GM10248 (cell line): ENCODE results near the gene RAD51B.

Experiments used
- CTCF ChIA-PET: fragments of 300-600 bp; sonication (Branson Sonifier 250); formaldehyde crosslinking; extraction: SDS; loops from one replicate; lab custom pipeline; 2021; ENCODE audit warnings: antibody characterized with exemption; lab: Yijun Ruan, JAX
- POLR2A ChIA-PET: fragments of 350-650 bp; sonication (Branson Sonifier 250); formaldehyde crosslinking; extraction: SDS; loops from one replicate; lab custom pipeline; 2020; ENCODE audit warnings: antibody characterized with exemption; lab: Yijun Ruan, JAX
- DNase-seq: peaks from one replicate; pipeline ENCODE4 v3.0.0; 2012; ENCODE audit errors: extremely low spot score
- TF ChIP-seq, protein P1 (sequence below): IDR thresholded peaks from 2 replicates; pipeline ENCODE4 v1.5.1; 2012; ENCODE audit warnings: mild to moderate bottlenecking, low read depth; ENCODE audit errors: extremely low read depth, missing control alignments, control extremely low read depth

The RAD51B gene

DNA sequence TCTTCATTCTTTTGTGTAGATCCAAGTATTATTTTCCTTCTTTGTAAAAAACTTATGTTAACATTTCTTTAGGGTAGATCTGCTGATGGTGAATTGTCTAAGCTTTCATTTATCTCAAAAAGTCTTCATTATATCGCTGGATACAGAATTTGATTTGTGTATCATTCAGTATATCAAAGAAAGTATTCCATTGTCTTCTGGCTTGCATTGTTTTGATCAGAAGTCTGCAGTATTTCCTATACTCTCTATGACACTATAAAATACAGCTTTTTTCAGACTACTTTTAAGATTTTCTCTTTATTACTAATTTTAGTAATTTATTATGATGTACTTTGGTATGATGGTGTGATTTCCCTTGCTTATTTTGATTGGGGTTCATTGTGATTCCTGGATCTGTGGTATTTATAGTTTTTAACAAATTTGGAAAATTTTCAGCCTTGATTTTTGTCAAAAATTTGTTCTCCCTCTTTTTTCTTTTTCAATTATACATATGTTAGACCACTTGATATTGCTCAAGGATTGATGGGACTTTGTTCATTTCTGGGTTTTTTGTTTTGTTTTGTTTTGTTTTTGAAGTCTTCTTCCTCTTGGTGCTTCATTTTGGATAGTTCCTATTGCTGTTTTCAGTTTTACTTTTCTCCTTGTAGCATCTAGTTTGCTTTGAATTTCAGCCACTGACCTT is 796.8 kb downstream of the RAD51B start:
- CTCF ChIA-PET, result interaction anchor here (0.9 to 1.3 kb wide), 3 partner anchors 8 to 19 kb away, joined by 3 to 4 read pairs (median 3); no protein-coding TSS in a partner anchor
- TF ChIP-seq, protein P1, sequence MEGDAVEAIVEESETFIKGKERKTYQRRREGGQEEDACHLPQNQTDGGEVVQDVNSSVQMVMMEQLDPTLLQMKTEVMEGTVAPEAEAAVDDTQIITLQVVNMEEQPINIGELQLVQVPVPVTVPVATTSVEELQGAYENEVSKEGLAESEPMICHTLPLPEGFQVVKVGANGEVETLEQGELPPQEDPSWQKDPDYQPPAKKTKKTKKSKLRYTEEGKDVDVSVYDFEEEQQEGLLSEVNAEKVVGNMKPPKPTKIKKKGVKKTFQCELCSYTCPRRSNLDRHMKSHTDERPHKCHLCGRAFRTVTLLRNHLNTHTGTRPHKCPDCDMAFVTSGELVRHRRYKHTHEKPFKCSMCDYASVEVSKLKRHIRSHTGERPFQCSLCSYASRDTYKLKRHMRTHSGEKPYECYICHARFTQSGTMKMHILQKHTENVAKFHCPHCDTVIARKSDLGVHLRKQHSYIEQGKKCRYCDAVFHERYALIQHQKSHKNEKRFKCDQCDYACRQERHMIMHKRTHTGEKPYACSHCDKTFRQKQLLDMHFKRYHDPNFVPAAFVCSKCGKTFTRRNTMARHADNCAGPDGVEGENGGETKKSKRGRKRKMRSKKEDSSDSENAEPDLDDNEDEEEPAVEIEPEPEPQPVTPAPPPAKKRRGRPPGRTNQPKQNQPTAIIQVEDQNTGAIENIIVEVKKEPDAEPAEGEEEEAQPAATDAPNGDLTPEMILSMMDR, result no peak
- POLR2A ChIA-PET, result no interaction called here
- no peak for DNase-seq

DNA sequence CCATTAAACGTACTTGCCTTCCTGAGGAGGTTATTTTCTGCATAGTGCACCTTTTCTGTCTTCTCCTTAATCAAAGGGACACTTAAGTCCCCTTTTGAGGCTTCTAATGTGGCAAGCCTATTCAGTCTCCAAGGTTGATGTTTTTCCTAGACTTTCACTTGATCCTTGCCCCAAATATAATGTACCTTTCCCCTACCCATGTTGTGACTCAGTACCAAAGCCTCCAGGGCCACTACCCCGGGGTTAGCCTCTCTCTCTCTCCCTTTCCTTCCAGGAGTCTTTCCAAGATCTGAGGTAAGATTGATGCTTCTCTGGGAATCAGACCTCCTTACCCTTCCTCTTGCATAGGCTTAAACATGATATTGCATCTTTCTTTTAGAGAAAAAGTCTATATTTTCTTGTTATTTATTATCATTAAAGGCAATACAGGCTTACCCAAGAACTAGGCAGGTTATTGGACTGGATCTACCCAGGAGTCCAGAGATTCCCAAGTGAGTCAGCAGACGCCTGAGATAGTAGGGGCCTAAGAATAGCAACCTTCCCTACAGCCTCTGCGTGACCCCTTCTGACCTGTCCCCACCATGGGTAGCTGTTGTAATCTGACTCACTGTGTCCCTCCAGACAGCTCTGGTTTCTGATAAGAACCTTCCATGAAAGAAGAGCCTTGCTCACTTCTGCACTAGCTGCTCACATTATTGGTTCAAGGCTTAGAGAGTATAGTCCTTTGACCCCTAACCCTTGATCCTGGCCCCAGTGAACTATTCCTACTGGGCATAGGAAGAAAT is 800.4 kb downstream of the RAD51B start:
- ChIA-PET POLR2A (no interaction called here), CTCF (no interaction called here)
- DNase-seq, result no peak
- TF ChIP-seq, protein P1, result no peak

DNA sequence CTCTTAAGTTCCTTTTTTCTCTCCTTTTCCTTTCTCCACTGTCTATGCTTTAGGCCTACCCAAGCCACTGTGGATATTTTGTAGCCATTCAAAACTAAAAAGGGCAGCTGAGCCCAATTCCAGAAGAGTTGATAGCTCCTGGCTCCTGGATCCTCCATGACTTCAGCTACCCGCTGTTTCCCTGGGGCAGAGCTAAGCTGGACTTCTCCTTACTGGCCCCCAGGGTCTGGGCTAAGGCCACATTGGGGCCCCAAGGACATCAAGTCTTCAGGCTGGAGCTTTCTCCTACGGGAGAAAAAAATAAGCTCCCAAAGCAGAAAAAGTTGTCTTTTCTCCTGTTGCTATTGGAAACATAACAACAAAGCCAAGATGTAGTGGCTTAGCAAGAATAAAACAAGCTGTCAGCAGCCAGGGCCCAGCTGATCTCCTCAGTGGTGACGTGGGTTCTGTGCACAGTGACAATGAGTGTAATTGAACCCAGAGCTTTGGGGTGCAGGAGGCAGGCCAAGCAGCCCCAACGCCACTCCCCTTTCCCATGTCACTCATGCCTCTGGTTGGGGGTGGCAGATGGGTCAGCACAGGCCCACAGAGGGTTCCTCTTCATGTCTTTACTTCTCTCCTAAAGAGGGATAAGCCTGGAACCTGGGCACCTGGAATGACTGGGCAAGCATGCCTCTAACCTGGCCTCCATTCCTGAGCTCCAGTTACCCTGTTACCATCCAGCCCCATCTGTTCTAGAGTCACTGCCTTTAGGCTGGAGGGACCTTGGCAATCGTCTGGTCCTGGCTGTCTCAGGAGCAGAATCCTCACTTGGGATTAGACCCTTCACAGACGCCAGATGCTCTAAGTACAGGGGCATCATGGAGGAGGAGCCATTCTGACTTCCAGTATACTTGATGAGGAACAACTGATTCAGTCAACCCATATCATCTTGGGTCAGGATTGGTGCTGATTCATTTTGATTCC is 802.1 kb downstream of the RAD51B start:
- POLR2A ChIA-PET, result no interaction called here
- DNase-seq, result no peak
- TF ChIP-seq, protein P1, result no peak
- CTCF ChIA-PET, result no interaction called here

DNA sequence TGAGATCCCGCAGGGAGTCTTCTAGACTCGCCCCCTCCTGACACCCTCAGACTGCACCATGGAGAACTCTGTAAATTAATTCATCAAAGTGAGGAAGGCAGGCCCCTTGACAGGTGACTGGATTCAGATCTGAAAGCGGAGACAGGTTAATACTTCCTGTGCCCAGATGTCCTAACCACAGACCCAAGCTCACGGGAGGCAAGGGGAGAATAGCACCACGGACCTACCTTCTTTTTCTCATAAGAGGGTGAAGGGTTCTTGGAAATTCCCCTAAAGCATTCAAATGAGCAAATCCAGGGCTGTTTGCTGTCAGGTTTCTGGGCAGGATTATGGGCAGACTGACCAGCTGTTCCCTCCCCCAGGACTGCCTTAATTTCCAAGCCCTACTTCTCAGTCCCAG is 803.3 kb downstream of the RAD51B start:
- POLR2A ChIA-PET, result no interaction called here
- CTCF ChIA-PET, result interaction anchor here (2.4 kb wide), 1 partner anchor 13 kb away, joined by 7 read pairs; no protein-coding TSS in a partner anchor
- TF ChIP-seq, protein P1, result no peak
- no peak for DNase-seq

DNA sequence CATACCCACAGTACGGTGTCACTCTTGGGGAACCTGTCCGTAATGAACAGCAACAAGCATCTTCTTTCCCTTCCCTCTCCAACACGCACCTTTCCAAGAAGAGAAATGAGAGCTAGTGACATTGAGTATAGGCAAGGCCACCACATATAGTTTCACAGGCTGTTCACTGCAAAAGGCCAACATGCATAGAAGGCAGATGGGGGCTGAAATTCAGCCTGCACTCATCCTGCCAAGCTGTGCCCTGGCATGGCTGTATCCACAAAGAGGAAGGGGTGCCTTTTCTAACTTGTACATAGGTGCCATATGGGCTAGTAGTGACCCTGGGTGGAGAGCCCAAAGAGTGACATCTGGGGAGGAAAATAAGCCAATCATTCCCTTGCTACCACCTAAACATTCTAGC is 803.7 kb downstream of the RAD51B start:
- ChIA-PET CTCF (interaction anchor here (1.6 to 2.4 kb wide), 2 partner anchors 8 to 14 kb away, joined by 4 to 7 read pairs; no protein-coding TSS in a partner anchor), POLR2A (no interaction called here)
- TF ChIP-seq, protein P1, result no peak
- no peak for DNase-seq

DNA sequence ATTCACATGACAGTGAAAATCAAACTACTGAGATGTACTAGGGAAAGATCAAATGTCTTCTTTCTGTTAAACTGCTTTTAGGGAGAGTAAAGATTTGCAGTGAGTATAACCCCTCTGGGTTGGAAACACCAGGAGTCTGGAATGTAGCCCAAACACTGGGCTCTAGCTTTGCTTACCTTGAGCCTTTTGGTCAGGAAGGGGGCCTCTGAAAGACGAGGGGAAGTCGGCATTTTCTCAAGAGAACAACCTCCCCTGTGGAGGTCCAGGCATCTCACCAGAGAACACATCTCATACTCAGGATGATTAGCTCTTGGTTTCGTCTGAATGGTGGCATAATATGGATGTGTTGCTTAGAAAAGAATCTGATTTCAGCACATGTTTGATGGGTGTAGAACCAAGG is 804.2 kb downstream of the RAD51B start:
- POLR2A ChIA-PET, result no interaction called here
- DNase-seq, result no peak
- TF ChIP-seq, protein P1, result no peak
- CTCF ChIA-PET, result interaction anchor here (1.6 to 2.4 kb wide), 2 partner anchors 8 to 14 kb away, joined by 4 to 7 read pairs; no protein-coding TSS in a partner anchor
